ENCODE results near the gene CCSER1.
"Not testable (repeated sequence)": the region's sequence is repeated elsewhere in the genome, so short reads cannot be mapped to it uniquely, and the experiment has no call there.

CCSER1 gene

DNA sequence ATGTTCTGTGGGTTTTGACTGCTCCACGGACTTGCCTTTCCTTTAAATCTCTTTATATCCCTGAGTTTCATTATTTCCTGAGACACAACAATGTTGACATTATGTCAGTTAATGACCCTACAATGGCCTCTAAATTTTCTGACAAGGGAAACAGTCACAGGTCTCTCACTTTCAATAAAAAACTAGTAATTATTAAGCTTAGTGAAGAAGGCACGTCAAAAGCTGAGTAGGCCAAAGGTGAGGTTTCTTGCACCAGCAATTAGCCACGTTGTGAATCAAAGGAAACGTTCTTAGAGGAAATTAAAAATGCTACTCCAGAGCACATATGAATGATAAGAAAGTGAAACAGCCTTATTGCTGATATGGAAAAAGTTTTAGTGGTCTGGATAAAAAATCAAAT lies 1246.4 kb downstream of the CCSER1 start:
- no peak for DNase-seq (ENCODE audit: low spot score)

- DNase-seq (ENCODE audit: low spot score): not testable (repeated sequence)
Measured at GRCh38 chr4:91405431-91405830, 1278.2 kb downstream of the CCSER1 start.

GRCh38 chr4:91422011-91422410 lies 1294.8 kb downstream of the CCSER1 start:
- no peak for DNase-seq (ENCODE audit: low spot score)

DNA sequence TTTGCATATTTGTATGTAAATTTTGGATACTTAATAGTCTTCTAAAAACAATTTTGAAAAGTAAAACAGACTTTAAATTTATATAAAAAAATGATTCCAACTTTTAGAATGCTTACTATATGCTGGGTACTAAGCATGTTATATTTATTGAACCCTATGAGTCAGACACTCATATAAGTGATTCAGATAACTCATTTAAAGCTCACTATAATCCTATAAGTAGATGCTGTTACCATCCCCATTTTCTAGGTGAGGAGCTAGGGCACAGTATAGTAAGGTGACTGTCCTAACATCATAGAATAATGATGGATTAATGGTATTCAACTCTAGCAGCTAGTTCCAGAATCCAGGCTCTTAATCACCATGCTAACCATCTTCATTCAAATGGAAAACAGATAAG lies 1299.5 kb downstream of the CCSER1 start:
- no peak for DNase-seq (ENCODE audit: low spot score)

- DNase-seq (ENCODE audit: low spot score): no peak
Measured at GRCh38 chr4:91427171-91427570, 1300.0 kb downstream of the CCSER1 start.

DNA sequence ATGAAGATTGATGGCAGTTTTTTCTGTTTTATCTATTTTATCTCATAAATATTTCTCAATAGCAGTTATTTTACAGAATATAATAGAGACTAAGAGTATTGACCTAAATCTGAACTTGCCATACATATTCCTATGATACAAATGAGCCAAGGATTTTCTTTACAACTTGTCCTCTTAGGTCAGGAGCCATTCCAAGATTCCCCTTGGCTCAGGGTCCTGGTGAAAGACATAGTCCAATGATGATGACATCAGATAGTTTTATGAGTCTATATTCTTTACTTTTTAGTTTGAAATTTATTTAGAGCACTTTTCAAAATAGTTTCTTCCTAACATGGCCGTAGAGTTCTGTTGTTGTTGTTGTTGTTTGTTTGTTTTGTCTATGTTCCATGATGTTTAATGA lies 1307.4 kb downstream of the CCSER1 start:
- DNase-seq (ENCODE audit: low spot score): no peak

DNA sequence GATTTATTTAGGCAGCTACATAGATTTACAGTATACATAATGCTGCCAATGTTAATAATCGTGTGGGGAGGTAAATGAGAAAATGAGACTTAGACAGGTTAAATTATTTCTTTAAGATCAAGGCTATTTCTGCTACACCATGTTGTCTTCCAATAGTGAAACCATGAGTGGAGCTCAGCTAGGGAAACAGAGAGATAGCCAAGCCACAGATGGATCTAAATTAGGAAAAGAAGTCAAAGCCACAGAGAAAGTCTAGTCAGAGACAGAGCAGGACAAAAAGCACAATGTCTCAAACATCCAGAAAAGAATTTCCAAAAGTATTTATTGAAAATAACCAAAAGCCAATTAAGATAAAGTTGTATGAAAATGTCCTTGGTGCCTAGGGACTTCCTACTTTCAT lies 1309.4 kb downstream of the CCSER1 start:
- DNase-seq (ENCODE audit: low spot score): no peak

- no peak for DNase-seq (ENCODE audit: low spot score)
Measured at GRCh38 chr4:91447168-91447567, 1320.0 kb downstream of the CCSER1 start.

- DNase-seq (ENCODE audit: low spot score): no peak
Measured at GRCh38 chr4:91448668-91449330, 1321.6 kb downstream of the CCSER1 start.

DNA sequence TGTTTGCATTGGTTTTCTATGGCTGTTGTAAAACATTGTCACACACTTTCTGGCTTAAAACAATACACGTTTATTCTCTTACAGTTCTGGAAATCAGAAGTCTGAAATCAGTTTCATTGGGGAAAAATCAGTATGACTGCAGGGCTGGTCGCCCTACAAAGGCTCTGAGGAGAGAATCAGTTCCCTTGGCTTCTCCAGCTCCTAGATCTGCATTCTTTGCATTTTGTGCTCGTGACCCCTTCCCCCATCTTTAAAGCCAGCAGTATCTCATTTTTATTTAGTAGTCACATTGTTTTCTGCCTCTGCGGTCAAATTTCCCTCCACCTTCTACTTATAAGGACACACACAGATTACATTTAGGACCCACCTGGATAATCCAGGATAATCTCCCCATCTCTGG lies 1326.9 kb downstream of the CCSER1 start:
- no peak for DNase-seq (ENCODE audit: low spot score)

DNA sequence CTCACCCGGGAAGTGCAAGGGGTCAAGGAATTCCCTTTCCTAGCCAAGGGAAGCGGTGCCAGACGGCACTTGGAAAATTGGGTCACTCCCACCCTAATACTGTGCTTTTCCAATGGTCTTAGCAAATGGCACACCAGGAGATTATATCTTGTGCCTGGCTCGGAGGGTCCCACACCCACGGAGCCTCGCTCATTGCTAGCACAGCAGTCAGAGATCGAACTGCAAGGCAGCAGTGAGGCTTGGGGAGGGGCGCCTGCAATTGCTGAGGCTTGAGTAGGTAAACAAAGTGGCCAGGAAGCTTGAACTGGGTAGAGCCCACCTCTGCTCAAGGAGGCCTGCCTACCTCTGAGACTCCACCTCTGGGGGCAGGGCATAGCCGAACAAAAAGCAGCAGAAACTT lies 1335.4 kb downstream of the CCSER1 start:
- DNase-seq (ENCODE audit: low spot score): not testable (repeated sequence)

DNA sequence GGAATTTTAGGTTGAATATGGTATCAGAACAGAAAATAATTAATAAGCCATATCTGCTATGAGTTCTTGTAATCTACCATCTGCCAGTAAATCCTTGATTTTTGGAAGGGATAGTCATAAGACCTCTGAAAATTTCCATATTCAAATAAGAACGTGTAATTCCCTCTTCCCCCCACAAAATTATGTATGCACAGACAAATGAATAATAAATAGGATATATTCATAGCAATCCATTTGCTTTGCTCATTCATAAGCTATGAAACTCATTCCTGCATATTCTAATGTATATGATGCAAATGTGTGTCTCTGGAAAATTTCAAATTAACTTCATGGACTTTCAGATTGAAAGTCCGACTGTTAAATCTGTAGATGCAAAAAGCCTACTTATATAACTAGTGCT lies 1343.5 kb downstream of the CCSER1 start:
- no peak for DNase-seq (ENCODE audit: low spot score)

GRCh38 chr4:91471280-91471679 lies 1344.1 kb downstream of the CCSER1 start:
- DNase-seq (ENCODE audit: low spot score): no peak

- DNase-seq (ENCODE audit: low spot score): no peak
Measured at GRCh38 chr4:91472046-91472445, 1344.9 kb downstream of the CCSER1 start.

- no peak for DNase-seq (ENCODE audit: low spot score)
Measured at GRCh38 chr4:91485415-91485814, 1358.2 kb downstream of the CCSER1 start.

DNA sequence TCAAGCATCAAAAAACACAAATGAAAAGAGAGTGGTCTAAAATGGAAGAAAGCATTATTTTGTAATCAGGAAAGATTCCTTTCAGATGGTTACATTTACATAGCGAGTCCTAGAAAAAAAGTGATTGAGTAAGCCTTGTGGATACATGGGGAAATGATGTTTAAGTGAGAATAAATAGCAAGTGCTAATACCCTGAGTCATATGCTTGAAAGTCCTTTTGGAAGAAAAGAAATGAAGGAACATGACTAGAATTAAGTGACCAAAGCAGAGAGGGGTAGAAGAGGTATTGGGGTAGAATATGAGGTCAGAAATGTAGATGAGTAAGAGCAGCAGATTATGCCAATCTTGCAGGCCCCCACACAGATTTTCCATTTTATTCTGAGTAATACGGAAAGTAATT lies 1361.8 kb downstream of the CCSER1 start:
- DNase-seq (ENCODE audit: low spot score): no peak

DNA sequence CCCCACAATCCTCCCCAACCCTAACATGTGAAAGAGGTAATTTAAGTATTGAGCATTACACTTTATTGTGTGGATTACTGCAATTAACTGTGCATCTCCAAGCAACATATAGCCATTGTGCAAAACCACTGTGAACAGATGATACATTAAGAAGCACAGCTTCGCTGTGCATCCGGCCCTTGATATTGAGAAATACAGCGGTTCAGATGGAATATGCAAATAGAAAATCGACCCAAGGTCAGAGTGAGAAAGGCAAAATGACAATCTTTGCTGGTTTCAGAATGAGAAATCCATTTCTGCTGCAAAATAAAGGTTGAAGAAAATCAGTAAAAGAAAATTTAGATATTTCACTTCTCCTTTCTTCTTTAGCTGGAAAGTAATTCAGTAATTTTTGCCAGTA lies 1370.7 kb downstream of the CCSER1 start:
- DNase-seq (ENCODE audit: low spot score): no peak

GRCh38 chr4:91502365-91502764 lies 1375.2 kb downstream of the CCSER1 start:
- DNase-seq (ENCODE audit: low spot score): no peak

GRCh38 chr4:91513326-91513725 lies 1386.1 kb downstream of the CCSER1 start:
- DNase-seq (ENCODE audit: low spot score): no peak

DNA sequence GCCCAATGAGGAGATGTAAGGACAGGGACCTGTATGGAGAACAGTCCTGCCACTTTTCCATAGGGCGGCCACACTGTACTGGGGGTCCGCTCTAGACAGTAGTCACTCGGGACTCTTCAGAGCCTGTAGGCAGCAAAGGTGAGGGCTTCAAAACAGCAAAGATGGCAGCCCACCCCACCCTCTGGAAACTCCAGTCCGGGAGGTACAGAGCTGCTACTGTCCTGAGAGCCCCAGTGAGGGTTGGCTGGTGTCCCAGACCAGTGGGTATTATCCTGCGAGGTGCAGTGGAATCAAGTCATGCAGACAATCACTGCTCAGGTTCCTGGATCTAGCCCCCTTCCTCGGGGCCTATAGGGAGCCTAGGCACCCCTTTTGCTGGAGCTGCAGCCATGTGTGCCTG lies 1392.0 kb downstream of the CCSER1 start:
- DNase-seq (ENCODE audit: low spot score): no peak

GRCh38 chr4:91525621-91526020 lies 1398.4 kb downstream of the CCSER1 start:
- DNase-seq (ENCODE audit: low spot score): no peak

GRCh38 chr4:91527056-91527455 lies 1399.9 kb downstream of the CCSER1 start:
- DNase-seq (ENCODE audit: low spot score): no peak

- DNase-seq (ENCODE audit: low spot score): no peak
Measured at GRCh38 chr4:91567594-91567993, 1440.4 kb downstream of the CCSER1 start.

DNA sequence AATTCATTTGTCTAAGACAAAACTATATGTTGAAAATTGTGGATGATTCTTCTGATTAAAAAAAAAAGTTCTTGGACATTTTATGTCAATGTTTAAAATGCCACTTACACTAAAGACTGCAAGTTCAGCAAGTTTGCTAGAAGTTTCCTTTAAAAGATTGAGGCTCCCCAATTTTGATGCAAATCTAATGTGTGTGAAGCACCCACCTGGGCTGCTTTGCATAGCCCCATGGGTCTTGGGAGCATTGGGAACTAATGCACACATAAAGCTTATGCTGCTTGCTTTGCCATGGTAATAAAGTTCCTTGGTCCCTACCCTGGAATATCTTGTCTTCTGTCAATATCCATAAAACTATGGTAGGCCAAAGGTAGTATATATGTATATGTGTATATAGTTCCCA lies 1450.7 kb downstream of the CCSER1 start:
- no peak for DNase-seq (ENCODE audit: low spot score)

DNA sequence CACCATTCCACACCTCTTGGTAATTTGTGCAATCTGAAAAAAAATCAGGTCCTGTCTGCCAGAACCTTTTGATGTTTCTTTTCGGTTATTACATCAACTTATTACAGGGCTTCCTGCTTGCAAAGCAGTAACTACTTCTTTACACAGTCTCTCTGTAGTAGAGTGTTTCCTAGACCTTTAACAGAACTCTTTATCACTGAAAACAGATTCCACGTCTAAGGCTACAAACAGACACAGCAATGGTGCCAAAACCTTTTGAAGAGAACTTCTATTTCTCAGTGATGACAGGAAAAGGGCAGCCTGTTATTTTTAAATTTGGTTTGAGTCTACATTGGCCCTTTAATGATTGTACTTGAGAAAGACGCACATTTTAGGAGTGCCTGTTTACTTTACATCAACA lies 1463.1 kb downstream of the CCSER1 start:
- DNase-seq (ENCODE audit: low spot score): no peak
